ENCODE data around the gene SEC61A2. TPM values are rescaled to one million over a fixed set of nuclear protein-coding genes. Genes with fewer than 3 reads are reported as not detected.

The SEC61A2 gene
- polyA plus RNA-seq, 2 of the 4 experiments (the other 2 are of a cell fraction) = 16.5 to 23.2 TPM

- Histone ChIP-seq H3K9me3 (no peaks in the 10 kb centered on the region), H3K4me1 (peaks cover 29% of the 10 kb centered on the region), H3K4me3 (peak within 1 kb of the TSS; percentile 77), H3K27ac (peak within 1 kb of the TSS; percentile 87 to 94), H3K4me2 (peak within 1 kb of the TSS; percentile 84)
- WGBS (ENCODE audit: missing lambda C conversion rate) = 1% methylated on average over 62 of the region's 62 CpGs
- DNase-seq (ENCODE audit: low read depth in 1 of 2, low spot score in 1 of 2) = peak; percentile 91 to 93
- no peak for FAIRE-seq
- ChIA-PET CTCF (interaction anchor here (0.8 to 2.2 kb wide), 6 partner anchors 19 to 904 kb away, joined by 3 to 14 read pairs (median 3); partner anchors contain the start of gene OPTN), POLR2A (interaction anchor here (0.6 to 1.3 kb wide), 8 partner anchors 10 to 840 kb away, joined by 3 to 5 read pairs (median 4); no protein-coding TSS in a partner anchor)
- peak; percentile 97 to 98 for ATAC-seq
- no peak for TF ChIP-seq EHF (CRISPR knock-in tag; IDR thresholded peaks at IDR 0.05)
- no peak for TF ChIP-seq ZC3H11A (IDR thresholded peaks at IDR 0.05)
- TF ChIP-seq FOSL2 (IDR thresholded peaks at IDR 0.05) = no peak
- no peak for TF ChIP-seq FOSL2 (CRISPR knock-in tag; IDR thresholded peaks at IDR 0.05)
- TF ChIP-seq E2F6 (IDR thresholded peaks at IDR 0.05; ENCODE audit: borderline replicate concordance, low read depth) = peak; percentile 87
- TF ChIP-seq ZFP36 (IDR thresholded peaks at IDR 0.05; ENCODE audit: borderline replicate concordance, partially characterized antibody) = no peak
- TF ChIP-seq TP53 (CRISPR knock-in tag; IDR thresholded peaks at IDR 0.05) = peak; percentile 27; the same call in 1 of the 2 replicates
- TF ChIP-seq EHMT2 (IDR thresholded peaks at IDR 0.05; ENCODE audit: low read depth) = no peak
- TF ChIP-seq POLR2AphosphoS2 (conservative IDR thresholded peaks at IDR 0.05; ENCODE audit: low read length) = no peak
- TF ChIP-seq MYC (IDR thresholded peaks at IDR 0.05; ENCODE audit: borderline replicate concordance, low read length) = peak; percentile 89
- no peak for TF ChIP-seq MAFK (IDR thresholded peaks at IDR 0.05; ENCODE audit: partially characterized antibody)
- peak; percentile 94 for TF ChIP-seq MAX (IDR thresholded peaks at IDR 0.05)
- 0 out of 2 replicates have a peak, but pooled peaks have one; percentile 11 for TF ChIP-seq USF2 (IDR thresholded peaks at IDR 0.05)
- TF ChIP-seq SMC3 (IDR thresholded peaks at IDR 0.05) = no peak
- TF ChIP-seq ATOH8 (CRISPR knock-in tag; IDR thresholded peaks at IDR 0.05; ENCODE audit: low read depth) = 0 out of 2 replicates have a peak, but pooled peaks have one; percentile 11
- TF ChIP-seq HOXA7 (CRISPR knock-in tag; IDR thresholded peaks at IDR 0.05) = no peak
- no peak for TF ChIP-seq RCOR1 (IDR thresholded peaks at IDR 0.05; ENCODE audit: low read depth, low read length)
- TF ChIP-seq NPAS2 (CRISPR knock-in tag; IDR thresholded peaks at IDR 0.05; ENCODE audit: borderline replicate concordance) = no peak
- TF ChIP-seq CHD4 (IDR thresholded peaks at IDR 0.05; ENCODE audit: borderline replicate concordance) = peak; percentile 93; the same call in 1 of the 2 replicates
- TF ChIP-seq KDM1A (IDR thresholded peaks at IDR 0.05; ENCODE audit: low read depth) = no peak
- TF ChIP-seq RAD21 (conservative IDR thresholded peaks at IDR 0.05 in 1 of 2, IDR thresholded peaks at IDR 0.05 in 1 of 2) = no peak; a peak in 1 of 5 replicates
- TF ChIP-seq SREBF2 (IDR thresholded peaks at IDR 0.05) = no peak
- no peak for TF ChIP-seq HOXB13 (CRISPR knock-in tag; IDR thresholded peaks at IDR 0.05; ENCODE audit: low read depth)
- TF ChIP-seq JUN (IDR thresholded peaks at IDR 0.05) = peak; percentile 84 to 91
- TF ChIP-seq FOXS1 (CRISPR knock-in tag; IDR thresholded peaks at IDR 0.05) = no peak
- peak; percentile 71; the same call in 1 of the 2 replicates for TF ChIP-seq HMGXB4 (CRISPR knock-in tag; IDR thresholded peaks at IDR 0.05; ENCODE audit: borderline replicate concordance)
- peak; percentile 49; the same call in 1 of the 2 replicates for TF ChIP-seq PBX3 (IDR thresholded peaks at IDR 0.05)
- peak; percentile 79; the same call in 1 of the 2 replicates for TF ChIP-seq PHF8 (IDR thresholded peaks at IDR 0.05; ENCODE audit: borderline replicate concordance, low read depth)
- TF ChIP-seq HES2 (IDR thresholded peaks at IDR 0.05) = no peak
Observed at GRCh38 chr10:12195603-12196506, 66.4 kb downstream of the SEC61A2 start, which contains the start of the genes CDC123 and NUDT5. TSS of gene CDC123 (plus strand) at chr10:12196188. CDS start at chr10:12196246, 58 bp downstream. TSS of gene NUDT5 (minus strand) at chr10:12195891. CDS start at chr10:12186291, 9,600 bp downstream.
